Parathyroid adenoma (tissue), 2 donors: ENCODE results near the gene KIF26B.

Source experiments
- H2AFZ ChIP-seq: fragments of 300-600 bp; sonication (generic); one replicate; pipeline ENCODE4 v1.7.0; 2017; ENCODE audit warnings: antibody characterized with exemption, mild to moderate bottlenecking
- H3K27ac ChIP-seq: fragments of 300-600 bp; sonication (generic); one replicate; pipeline ENCODE4 v1.7.0; 2017
- H3K27me3 ChIP-seq: fragments of 300-600 bp; sonication (generic); one replicate; pipeline ENCODE4 v1.7.0; 2017; ENCODE audit warnings: low read length; ENCODE audit not compliant: control insufficient read depth, insufficient read depth
- H3K36me3 ChIP-seq: fragments of 300-600 bp; sonication (generic); one replicate; pipeline ENCODE4 v1.7.0; 2017; ENCODE audit warnings: low read length; ENCODE audit not compliant: control insufficient read depth, insufficient read depth
- H3K4me1 ChIP-seq: fragments of 300-600 bp; sonication (generic); one replicate; pipeline ENCODE4 v1.7.0; 2017; ENCODE audit warnings: control low read depth
- H3K4me2 ChIP-seq: fragments of 300-600 bp; sonication (generic); one replicate; pipeline ENCODE4 v1.7.0; 2017; ENCODE audit warnings: low read length
- H3K4me3 ChIP-seq: fragments of 300-600 bp; sonication (generic); one replicate; pipeline ENCODE4 v1.7.0; 2017; ENCODE audit warnings: low read depth, low read length
- H3K79me2 ChIP-seq: fragments of 300-600 bp; sonication (generic); one replicate; pipeline ENCODE4 v1.7.0; 2017; ENCODE audit warnings: control low read depth
- H3K9ac ChIP-seq: fragments of 300-600 bp; sonication (generic); one replicate; pipeline ENCODE4 v1.7.0; 2017; ENCODE audit warnings: mild to moderate bottlenecking
- H3K9me3 ChIP-seq: fragments of 300-600 bp; sonication (generic); one replicate; pipeline ENCODE4 v1.7.0; 2017; ENCODE audit warnings: low read length; ENCODE audit not compliant: control insufficient read depth
- CTCF ChIP-seq: fragments of 300-600 bp; sonication (generic); IDR thresholded peaks from one replicate; pipeline ENCODE4 v1.7.0; 2017; ENCODE audit warnings: antibody characterized with exemption, mild to moderate bottlenecking
- donor health status: primary hyperparathyroidism.

KIF26B gene

GRCh38 chr1:245404952-245405351, 250.2 kb downstream of the KIF26B start:
- Histone ChIP-seq H3K9ac (no peak overlapping the region), H2AFZ (no peak overlapping the region), H3K27ac (no peak overlapping the region), H3K4me1 (no peaks in the 10 kb centered on the region), H3K79me2 (no peaks in the 10 kb centered on the region), H3K4me3 (no peak overlapping the region), H3K36me3 (no peaks in the 10 kb centered on the region), H3K27me3 (no peaks in the 10 kb centered on the region), H3K4me2 (no peak overlapping the region), H3K9me3 (no peaks in the 10 kb centered on the region)
- TF ChIP-seq CTCF, result no peak

GRCh38 chr1:245406426-245406825, 251.6 kb downstream of the KIF26B start:
- H3K4me1 ChIP-seq, result no peaks in the 10 kb centered on the region
- no peak for TF ChIP-seq CTCF
- no peaks in the 10 kb centered on the region for H3K79me2 ChIP-seq
- no peaks in the 10 kb centered on the region for H3K27me3 ChIP-seq
- no peak overlapping the region for H3K9ac ChIP-seq
- no peak overlapping the region for H3K4me3 ChIP-seq
- no peaks in the 10 kb centered on the region for H3K36me3 ChIP-seq
- no peak overlapping the region for H2AFZ ChIP-seq
- H3K27ac ChIP-seq, result no peak overlapping the region
- H3K4me2 ChIP-seq, result no peak overlapping the region
- H3K9me3 ChIP-seq, result no peaks in the 10 kb centered on the region

- no peak overlapping the region for H3K9ac ChIP-seq
- no peaks in the 10 kb centered on the region for H3K27me3 ChIP-seq
- H3K9me3 ChIP-seq, result no peaks in the 10 kb centered on the region
- H3K79me2 ChIP-seq, result no peaks in the 10 kb centered on the region
- no peak overlapping the region for H3K27ac ChIP-seq
- H2AFZ ChIP-seq, result no peak overlapping the region
- TF ChIP-seq CTCF, result no peak
- H3K4me1 ChIP-seq, result no peaks in the 10 kb centered on the region
- no peaks in the 10 kb centered on the region for H3K36me3 ChIP-seq
- no peak overlapping the region for H3K4me3 ChIP-seq
- no peak overlapping the region for H3K4me2 ChIP-seq
Observed at GRCh38 chr1:245407983-245408382, 253.2 kb downstream of the KIF26B start.

- H3K27ac ChIP-seq, result no peak overlapping the region
- H3K4me2 ChIP-seq, result no peak overlapping the region
- no peaks in the 10 kb centered on the region for H3K4me1 ChIP-seq
- H3K9me3 ChIP-seq, result no peaks in the 10 kb centered on the region
- H3K36me3 ChIP-seq, result no peaks in the 10 kb centered on the region
- H3K27me3 ChIP-seq, result no peaks in the 10 kb centered on the region
- no peaks in the 10 kb centered on the region for H3K79me2 ChIP-seq
- no peak overlapping the region for H3K4me3 ChIP-seq
- H3K9ac ChIP-seq, result no peak overlapping the region
- no peak overlapping the region for H2AFZ ChIP-seq
- TF ChIP-seq CTCF, result no peak
Observed at GRCh38 chr1:245409341-245410195, 254.8 kb downstream of the KIF26B start.
